MM.1S (cell line): ENCODE results near the gene INTS4.

Source experiments
- EZH2 ChIP-seq: fragments of 300-600 bp; sonication (generic); optimal IDR thresholded peaks from 2 replicates; pipeline ENCODE3; 2017; ENCODE audit warnings: low read depth, mild to moderate bottlenecking, antibody characterized with exemption, low read length, mixed read lengths
- TF ChIP-seq, protein P1 (sequence below): fragments of 300-600 bp; sonication (generic); IDR thresholded peaks from 2 replicates; pipeline ENCODE4 v1.5.1; 2016; ENCODE audit warnings: antibody characterized with exemption, low read length, mixed read lengths

DNA sequence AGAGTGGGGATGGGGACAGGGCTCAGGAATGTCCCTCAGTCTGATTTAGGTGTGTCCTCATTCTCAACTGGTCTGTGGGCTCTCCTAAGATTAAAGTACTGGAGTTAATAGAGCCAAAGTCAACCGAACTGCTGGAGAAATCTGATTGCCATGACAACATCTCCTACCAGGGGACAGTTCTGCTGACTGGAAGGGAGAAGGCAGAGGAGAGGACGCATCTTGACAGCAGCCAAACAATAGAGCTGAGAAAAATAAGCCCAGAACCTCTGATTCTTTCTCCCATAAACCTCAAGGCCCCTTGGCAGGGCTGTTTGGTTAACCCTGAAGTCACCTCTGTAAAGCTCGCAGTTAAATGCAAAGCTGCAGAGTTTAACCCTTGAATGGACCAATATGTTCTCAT, 25.8 kb upstream of the INTS4 start:
- TF ChIP-seq, protein P1, sequence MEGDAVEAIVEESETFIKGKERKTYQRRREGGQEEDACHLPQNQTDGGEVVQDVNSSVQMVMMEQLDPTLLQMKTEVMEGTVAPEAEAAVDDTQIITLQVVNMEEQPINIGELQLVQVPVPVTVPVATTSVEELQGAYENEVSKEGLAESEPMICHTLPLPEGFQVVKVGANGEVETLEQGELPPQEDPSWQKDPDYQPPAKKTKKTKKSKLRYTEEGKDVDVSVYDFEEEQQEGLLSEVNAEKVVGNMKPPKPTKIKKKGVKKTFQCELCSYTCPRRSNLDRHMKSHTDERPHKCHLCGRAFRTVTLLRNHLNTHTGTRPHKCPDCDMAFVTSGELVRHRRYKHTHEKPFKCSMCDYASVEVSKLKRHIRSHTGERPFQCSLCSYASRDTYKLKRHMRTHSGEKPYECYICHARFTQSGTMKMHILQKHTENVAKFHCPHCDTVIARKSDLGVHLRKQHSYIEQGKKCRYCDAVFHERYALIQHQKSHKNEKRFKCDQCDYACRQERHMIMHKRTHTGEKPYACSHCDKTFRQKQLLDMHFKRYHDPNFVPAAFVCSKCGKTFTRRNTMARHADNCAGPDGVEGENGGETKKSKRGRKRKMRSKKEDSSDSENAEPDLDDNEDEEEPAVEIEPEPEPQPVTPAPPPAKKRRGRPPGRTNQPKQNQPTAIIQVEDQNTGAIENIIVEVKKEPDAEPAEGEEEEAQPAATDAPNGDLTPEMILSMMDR, result no peak
- TF ChIP-seq EZH2, result no peak
